Smooth muscle cell (in vitro differentiated cells): Measurements from ENCODE around the gene NPIPB2. TPM values are rescaled to one million over a fixed set of nuclear protein-coding genes. Genes with fewer than 3 reads are reported as not detected.

ENCODE experiments used
- DNase-seq: peaks from one replicate; lab custom pipeline; 2025; ENCODE audit not compliant: unreplicated experiment; lab: John Stamatoyannopoulos, UW
- H2AFZ ChIP-seq: fragments of 200-600 bp; sonication (generic); 2 replicates; pipeline ENCODE4 v1.6.0; 2016; ENCODE audit warnings: antibody characterized with exemption, low read depth, mild to moderate bottlenecking
- H3F3A ChIP-seq: fragments of 200-600 bp; sonication (generic); 2 replicates; pipeline ENCODE4 v1.6.0; 2017; ENCODE audit warnings: antibody characterized with exemption, low read depth
- H3K27ac ChIP-seq: fragments of 200-600 bp; sonication (generic); 2 replicates; pipeline ENCODE4 v1.5.1; 2016; ENCODE audit warnings: low read depth, mild to moderate bottlenecking
- H3K27me3 ChIP-seq: fragments of 200-600 bp; sonication (generic); 2 replicates; pipeline ENCODE4 v1.6.1; 2016; ENCODE audit warnings: low read depth, mild to moderate bottlenecking
- H3K36me3 ChIP-seq: fragments of 200-600 bp; sonication (generic); 2 replicates; pipeline ENCODE4 v1.5.1; 2016; ENCODE audit warnings: low read depth
- H3K4me1 ChIP-seq: fragments of 200-600 bp; sonication (generic); 2 replicates; pipeline ENCODE4 v1.5.1; 2016; ENCODE audit warnings: low read depth
- H3K4me2 ChIP-seq: fragments of 200-600 bp; sonication (generic); 2 replicates; pipeline ENCODE4 v1.6.0; 2016; ENCODE audit warnings: mild to moderate bottlenecking
- H3K4me3 ChIP-seq: fragments of 200-600 bp; sonication (generic); 2 replicates; pipeline ENCODE4 v1.5.1; 2016; ENCODE audit warnings: mild to moderate bottlenecking
- H3K79me2 ChIP-seq: fragments of 200-600 bp; sonication (generic); 2 replicates; pipeline ENCODE4 v1.6.0; 2016; ENCODE audit warnings: low read depth, mild to moderate bottlenecking
- H3K9ac ChIP-seq: fragments of 200-600 bp; sonication (generic); 2 replicates; pipeline ENCODE4 v1.6.0; 2016; ENCODE audit warnings: low read depth
- H3K9me3 ChIP-seq: fragments of 200-600 bp; sonication (generic); replicated peaks from 2 replicates; pipeline ENCODE4 v1.5.1; 2016; ENCODE audit warnings: low read depth
- H4K20me1 ChIP-seq: fragments of 200-600 bp; sonication (generic); 2 replicates; pipeline ENCODE4 v1.6.0; 2016; ENCODE audit warnings: low read depth
- WGBS: methylation state at CpG from one replicate; pipeline ENCODE4 v1.1.7; 2016; ENCODE audit warnings: low lambda C conversion rate; 5-methylcytosine and 5-hydroxymethylcytosine counted together
- polyA plus RNA-seq: library from polyadenylated mRNA; unstranded; fragments of >200 nt; fragmentation: Nextera tagmentation; extraction: Ambion mirVana; gene quantifications from 2 replicates; pipeline ENCODE4 v1.2.1, GENCODE V29; 2016
- small RNA-seq: library from RNA; depleted of rRNA; stranded (forward); fragments of <200 nt; gene quantifications from one replicate; pipeline ENCODE3, GENCODE V24; 2014
- total RNA-seq: library from RNA; depleted of rRNA; stranded (reverse); fragments of >200 nt; gene quantifications from 2 replicates; pipeline ENCODE4 v1.2.3, GENCODE V29; 2014
- TF ChIP-seq, protein P1 (sequence below): fragments of 200-600 bp; sonication (generic); IDR thresholded peaks from 2 replicates; pipeline ENCODE4 v1.5.1; 2017; ENCODE audit warnings: borderline replicate concordance, mild to moderate bottlenecking, antibody characterized with exemption; ENCODE audit not compliant: insufficient read depth, poor library complexity, severe bottlenecking

NPIPB2 gene
- total and polyA plus RNA-seq, 2 experiments from 2014 or later: 3.8 to 10.6 TPM

DNA sequence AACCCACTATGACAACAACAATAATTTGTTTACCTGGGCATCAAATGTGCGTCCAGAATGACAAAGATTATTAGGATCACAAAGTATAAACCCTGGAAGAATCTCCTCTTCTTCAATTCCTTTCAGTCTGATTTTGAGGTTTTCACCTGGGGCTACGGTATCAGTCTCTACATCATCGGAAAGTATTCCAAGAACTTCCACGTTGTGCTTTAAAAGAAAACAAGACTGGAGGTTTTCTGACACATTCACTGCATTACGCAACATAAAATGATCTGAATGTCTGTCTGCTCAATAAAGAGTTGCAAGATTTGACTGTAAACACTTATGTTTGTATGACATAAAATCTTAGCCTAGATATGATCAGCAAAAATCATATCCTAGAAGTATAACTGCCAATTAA is 64.5 kb downstream of the NPIPB2 start:
- peaks cover 3% of the 10 kb centered on the region for H3F3A ChIP-seq
- H3K4me2 ChIP-seq: no peak overlapping the region
- WGBS: 88% methylated on average over 5 of the region's 5 CpGs
- H3K4me3 ChIP-seq: no peak overlapping the region
- H3K27me3 ChIP-seq: no peaks in the 10 kb centered on the region
- H4K20me1 ChIP-seq: peaks cover 42% of the 10 kb centered on the region
- TF ChIP-seq, protein P1, sequence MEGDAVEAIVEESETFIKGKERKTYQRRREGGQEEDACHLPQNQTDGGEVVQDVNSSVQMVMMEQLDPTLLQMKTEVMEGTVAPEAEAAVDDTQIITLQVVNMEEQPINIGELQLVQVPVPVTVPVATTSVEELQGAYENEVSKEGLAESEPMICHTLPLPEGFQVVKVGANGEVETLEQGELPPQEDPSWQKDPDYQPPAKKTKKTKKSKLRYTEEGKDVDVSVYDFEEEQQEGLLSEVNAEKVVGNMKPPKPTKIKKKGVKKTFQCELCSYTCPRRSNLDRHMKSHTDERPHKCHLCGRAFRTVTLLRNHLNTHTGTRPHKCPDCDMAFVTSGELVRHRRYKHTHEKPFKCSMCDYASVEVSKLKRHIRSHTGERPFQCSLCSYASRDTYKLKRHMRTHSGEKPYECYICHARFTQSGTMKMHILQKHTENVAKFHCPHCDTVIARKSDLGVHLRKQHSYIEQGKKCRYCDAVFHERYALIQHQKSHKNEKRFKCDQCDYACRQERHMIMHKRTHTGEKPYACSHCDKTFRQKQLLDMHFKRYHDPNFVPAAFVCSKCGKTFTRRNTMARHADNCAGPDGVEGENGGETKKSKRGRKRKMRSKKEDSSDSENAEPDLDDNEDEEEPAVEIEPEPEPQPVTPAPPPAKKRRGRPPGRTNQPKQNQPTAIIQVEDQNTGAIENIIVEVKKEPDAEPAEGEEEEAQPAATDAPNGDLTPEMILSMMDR: no peak
- no peaks in the 10 kb centered on the region for H3K4me1 ChIP-seq
- H3K27ac ChIP-seq: no peak overlapping the region
- H3K9me3 ChIP-seq: no peaks in the 10 kb centered on the region
- DNase-seq: no peak
- no peak overlapping the region for H3K9ac ChIP-seq
- peaks cover 5% of the 10 kb centered on the region for H3K79me2 ChIP-seq
- H2AFZ ChIP-seq: no peak overlapping the region
- H3K36me3 ChIP-seq: peaks cover 17% of the 10 kb centered on the region

Small RNA genes lying within 50 kb of the gene (small RNA-seq; reads per million reads assigned to genes)
- not detected for gene AC007216.5
- gene COX6CP1: 0.39 reads per million, percentile 12 among the genes with 10 or more reads in this experiment
- not detected for gene UBL5P4

Other genes starting within 250 kb of the NPIPB2 start
- gene TXNDC11, start 199.2 kb downstream of the NPIPB2 start, total RNA-seq: 30.8 and 31.1 TPM in 2 replicates
- 27.3 and 27.9 TPM in 2 replicates for gene TXNDC11, start 199.2 kb downstream of the NPIPB2 start, polyA plus RNA-seq
- 38.6 and 43.4 TPM in 2 replicates for gene ZC3H7A, start 144.8 kb downstream of the NPIPB2 start, total RNA-seq
- gene ZC3H7A, start 144.8 kb downstream of the NPIPB2 start, polyA plus RNA-seq: 31.3 and 37.3 TPM in 2 replicates
- gene RSL1D1, start 90.5 kb downstream of the NPIPB2 start, total RNA-seq: 157 and 165 TPM in 2 replicates
- 104 and 138 TPM in 2 replicates for gene RSL1D1, start 90.5 kb downstream of the NPIPB2 start, polyA plus RNA-seq
- gene GSPT1, start 26.1 kb downstream of the NPIPB2 start, total RNA-seq: 65.3 and 85.4 TPM in 2 replicates
- gene GSPT1, start 26.1 kb downstream of the NPIPB2 start, polyA plus RNA-seq: 79.1 and 84.1 TPM in 2 replicates
- not detected in 2 replicates for gene TNFRSF17, start 23.2 kb upstream of the NPIPB2 start, total RNA-seq
- not detected in 2 replicates for gene TNFRSF17, start 23.2 kb upstream of the NPIPB2 start, polyA plus RNA-seq
- 7.3 and 10.0 TPM in 2 replicates for gene SNX29, start 34.7 kb upstream of the NPIPB2 start, total RNA-seq
- 9.4 and 22.1 TPM in 2 replicates for gene SNX29, start 34.7 kb upstream of the NPIPB2 start, polyA plus RNA-seq